ENCODE measurements around the gene INPP4B. TPM values are rescaled to one million over a fixed set of nuclear protein-coding genes. Genes with fewer than 3 reads are reported as not detected.
"Not testable (repeated sequence)": the region's sequence is repeated elsewhere in the genome, so short reads cannot be mapped to it uniquely, and the experiment has no call there.

The INPP4B gene
- total RNA-seq, 2 donors from 2014 or later, result 18.1 to 19.6 TPM

- intact Hi-C loops (cut with DNase I, micrococcal nuclease), result no loop called here
- ATAC-seq, result no peak
- DNase-seq, result no peak
Measured at GRCh38 chr4:142701017-142701416, 145.1 kb downstream of the INPP4B start.

GRCh38 chr4:142700531-142700930 lies 145.6 kb downstream of the INPP4B start:
- ATAC-seq (no peak), DNase-seq (no peak)
- intact Hi-C loops (cut with DNase I, micrococcal nuclease), result no loop called here

- ATAC-seq (no peak), DNase-seq (no peak)
- intact Hi-C loops (cut with DNase I, micrococcal nuclease), result no loop called here
Measured at GRCh38 chr4:142698552-142698951, 147.5 kb downstream of the INPP4B start.

- intact Hi-C loops (cut with DNase I, micrococcal nuclease), result no loop called here
- DNase-seq, result no peak
- ATAC-seq, result no peak
Measured at GRCh38 chr4:142697928-142698327, 148.2 kb downstream of the INPP4B start.

- DNase-seq (no peak), ATAC-seq (peak; percentile 49)
- intact Hi-C loops (cut with DNase I, micrococcal nuclease), result no loop called here
Measured at GRCh38 chr4:142697320-142697719, 148.8 kb downstream of the INPP4B start.

GRCh38 chr4:142696334-142697122 lies 149.6 kb downstream of the INPP4B start:
- intact Hi-C loops (cut with DNase I, micrococcal nuclease), result no loop called here
- ATAC-seq, result peak; percentile 67
- DNase-seq, result peak in 1 of 2 donors; percentile 10

GRCh38 chr4:142690406-142691163 lies 155.5 kb downstream of the INPP4B start:
- ATAC-seq (no peak), DNase-seq (no peak)
- intact Hi-C loops (cut with DNase I, micrococcal nuclease), result no loop called here

GRCh38 chr4:142687547-142688275 lies 158.4 kb downstream of the INPP4B start:
- DNase-seq, result no peak
- intact Hi-C loops (cut with DNase I, micrococcal nuclease), result no loop called here
- no peak for ATAC-seq

- DNase-seq, result no peak
Measured at GRCh38 chr4:142686081-142686480, 160.0 kb downstream of the INPP4B start.

GRCh38 chr4:142683997-142684396 lies 162.1 kb downstream of the INPP4B start:
- intact Hi-C loops (cut with DNase I, micrococcal nuclease), result no loop called here
- DNase-seq (no peak), ATAC-seq (no peak)

More at GRCh38 chr4:142686081-142686480, 160.0 kb downstream of the INPP4B start:
- intact Hi-C loops (cut with DNase I, micrococcal nuclease), result no loop called here
- no peak for ATAC-seq

- DNase-seq, result no peak
- no peak for ATAC-seq
- intact Hi-C loops (cut with DNase I, micrococcal nuclease), result no loop called here
Measured at GRCh38 chr4:142683503-142683902, 162.6 kb downstream of the INPP4B start.

GRCh38 chr4:142671516-142671915 lies 174.6 kb downstream of the INPP4B start:
- intact Hi-C loops (cut with DNase I, micrococcal nuclease), result no loop called here
- no peak for DNase-seq
- ATAC-seq, result no peak

- intact Hi-C loops (cut with DNase I, micrococcal nuclease), result no loop called here
- ATAC-seq (no peak), DNase-seq (no peak)
Measured at GRCh38 chr4:142663828-142664227, 182.3 kb downstream of the INPP4B start.

GRCh38 chr4:142660728-142661127 lies 185.4 kb downstream of the INPP4B start:
- DNase-seq (no peak), ATAC-seq (no peak)
- intact Hi-C loops (cut with DNase I, micrococcal nuclease), result no loop called here

GRCh38 chr4:142656178-142656577 lies 189.9 kb downstream of the INPP4B start:
- peak in 1 of 2 donors; percentile 14 for DNase-seq
- intact Hi-C loops (cut with DNase I, micrococcal nuclease), result no loop called here
- ATAC-seq, result no peak

GRCh38 chr4:142648378-142648777 lies 197.7 kb downstream of the INPP4B start:
- DNase-seq, result no peak
- ATAC-seq, result no peak
- intact Hi-C loops (cut with DNase I, micrococcal nuclease), result no loop called here

GRCh38 chr4:142645475-142646108 lies 200.5 kb downstream of the INPP4B start:
- intact Hi-C loops (cut with DNase I, micrococcal nuclease), result no loop called here
- DNase-seq (no peak), ATAC-seq (no peak)

GRCh38 chr4:142644628-142645027 lies 201.5 kb downstream of the INPP4B start:
- DNase-seq; intact Hi-C loops (cut with DNase I, micrococcal nuclease); ATAC-seq: not testable (repeated sequence)

- no peak for DNase-seq
- intact Hi-C loops (cut with DNase I, micrococcal nuclease), result no loop called here
Measured at GRCh38 chr4:142637614-142638013, 208.5 kb downstream of the INPP4B start.

More at GRCh38 chr4:142637614-142638013, 208.5 kb downstream of the INPP4B start:
- ATAC-seq, result no peak
